ENCODE data around the gene ITGA6. TPM values are rescaled to one million over a fixed set of nuclear protein-coding genes. Genes with fewer than 3 reads are reported as not detected.
"Not testable (repeated sequence)": the region's sequence is repeated elsewhere in the genome, so short reads cannot be mapped to it uniquely, and the experiment has no call there.

The ITGA6 gene
- total RNA-seq, 1 donor from 2014 or later, result 44.7 TPM

DNA sequence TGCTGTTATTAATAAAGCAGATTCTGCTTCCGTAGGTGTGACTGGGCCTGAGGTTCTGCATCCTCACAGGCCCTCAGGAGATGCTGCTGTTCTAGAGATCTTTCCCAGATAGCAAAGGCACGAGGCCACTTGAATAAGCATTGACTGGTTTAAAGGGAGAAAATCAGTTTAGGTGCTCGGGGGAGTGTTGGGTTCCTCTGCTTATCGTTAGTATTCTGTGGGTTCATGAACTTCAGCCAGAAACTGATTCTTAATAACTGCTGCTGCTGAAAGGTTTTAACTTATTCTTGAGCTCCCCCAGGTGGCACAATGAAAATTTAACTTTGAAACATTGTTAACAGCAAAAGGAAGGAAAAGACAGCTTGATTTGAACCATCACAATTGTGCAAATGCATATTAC lies 56.9 kb downstream of the ITGA6 start:
- intact Hi-C loops (cut with DNase I), result no loop called here
- ATAC-seq (no peak), DNase-seq (ENCODE audit: missing footprints) (no peak)

DNA sequence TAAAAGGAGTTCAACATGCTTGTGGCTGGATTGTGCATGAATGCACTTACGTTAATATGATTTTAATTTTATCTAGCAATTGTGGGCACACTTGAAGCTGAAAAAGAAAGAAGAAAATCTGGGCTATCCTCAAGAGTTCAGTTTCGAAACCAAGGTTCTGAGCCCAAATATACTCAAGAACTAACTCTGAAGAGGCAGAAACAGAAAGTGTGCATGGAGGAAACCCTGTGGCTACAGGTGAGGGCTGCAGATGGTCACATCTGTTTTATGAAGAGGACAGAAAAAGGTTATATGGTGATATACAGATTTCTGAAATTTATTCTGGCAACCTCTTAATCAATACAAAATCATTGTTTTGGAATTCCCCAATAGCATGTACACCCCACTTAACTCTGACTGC lies 57.3 kb downstream of the ITGA6 start:
- intact Hi-C loops (cut with DNase I), result no loop called here
- no peak for ATAC-seq
- no peak for DNase-seq (ENCODE audit: missing footprints)

DNA sequence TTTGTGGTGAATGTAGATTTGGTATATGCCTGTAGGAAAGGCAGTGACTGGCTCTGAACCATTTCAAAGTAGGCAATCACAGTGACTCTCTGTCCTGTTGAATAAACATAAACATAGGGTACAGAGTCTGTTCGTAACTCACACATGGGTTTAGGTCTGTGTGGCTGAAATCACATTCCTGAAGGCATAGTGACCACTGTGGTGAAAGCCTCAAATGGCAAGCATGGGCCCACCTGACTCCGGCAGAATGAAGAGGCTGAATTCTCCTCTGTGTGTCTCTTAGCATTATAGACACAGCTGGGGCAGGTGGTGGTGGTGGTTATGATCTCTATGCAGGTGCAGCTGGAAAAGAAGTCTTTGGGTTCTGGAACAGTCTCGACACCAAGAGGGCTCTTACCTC lies 61.2 kb downstream of the ITGA6 start:
- DNase-seq (ENCODE audit: missing footprints) (no peak), ATAC-seq (no peak)
- intact Hi-C loops (cut with DNase I), result no loop called here

DNA sequence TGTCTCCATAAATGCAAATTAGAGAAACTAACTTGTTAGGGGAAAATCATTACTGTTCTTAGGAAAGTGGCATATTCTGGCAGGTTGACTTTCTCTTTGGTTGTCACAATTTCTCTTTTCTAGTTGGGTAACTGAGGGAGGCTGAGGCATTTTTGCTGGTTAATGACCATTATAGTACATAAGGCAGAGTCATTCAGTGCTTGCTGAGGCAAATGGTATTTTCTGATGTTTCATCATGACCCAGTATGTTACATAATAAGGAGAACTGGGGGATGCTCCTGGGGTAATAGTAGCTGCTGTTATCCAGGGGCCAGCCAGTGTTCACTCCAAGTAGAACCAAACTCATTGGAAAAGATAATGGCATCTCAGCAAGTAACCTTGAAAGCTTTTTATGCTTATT lies 62.3 kb downstream of the ITGA6 start:
- ATAC-seq, result no peak
- intact Hi-C loops (cut with DNase I), result no loop called here

DNA sequence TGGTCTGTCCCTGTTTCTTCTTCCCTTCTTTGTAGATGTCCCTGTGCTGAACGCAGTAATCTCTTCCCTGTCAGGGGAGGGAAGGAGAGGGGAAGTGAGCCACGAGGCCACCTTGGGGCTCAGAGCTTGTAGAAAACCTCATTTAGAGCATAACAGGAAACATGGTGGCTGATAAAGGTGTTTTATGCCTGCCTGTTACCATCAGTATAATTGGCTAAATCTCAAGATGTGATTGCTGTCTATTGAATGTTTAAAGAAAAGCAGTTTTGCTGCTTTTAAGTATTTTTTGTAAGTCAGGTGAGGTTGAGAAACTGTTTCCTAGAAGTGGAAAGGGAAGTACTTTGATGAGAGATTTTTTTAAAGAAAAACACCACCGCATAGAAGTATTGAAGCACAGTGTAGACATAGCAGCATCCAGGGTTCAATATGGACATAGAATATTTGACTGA lies 68.8 kb downstream of the ITGA6 start:
- no peak for DNase-seq (ENCODE audit: missing footprints)
- intact Hi-C loops (cut with DNase I), result no loop called here
- no peak for ATAC-seq

More for the DNA sequence above, 62.3 kb downstream of the ITGA6 start:
- no peak for DNase-seq (ENCODE audit: missing footprints)

DNA sequence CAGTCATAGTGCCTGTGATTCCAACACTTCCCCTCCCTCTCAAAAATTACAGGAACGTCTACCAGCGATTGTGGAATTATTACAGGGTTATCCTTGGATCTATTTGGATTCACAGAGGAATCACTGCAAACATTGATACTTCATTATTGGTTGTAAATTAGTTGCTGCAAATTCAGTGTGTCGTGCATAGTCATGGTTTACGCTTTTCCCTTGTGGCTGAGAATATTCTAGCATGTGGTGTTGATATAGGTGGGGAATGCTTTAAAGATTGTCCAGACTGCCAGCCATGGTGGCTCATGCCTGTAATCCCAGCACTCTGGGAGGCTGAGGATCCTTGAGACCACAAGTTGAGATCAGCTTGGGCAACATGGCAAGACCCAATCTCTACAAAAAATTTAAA lies 79.8 kb downstream of the ITGA6 start:
- ATAC-seq (no peak), DNase-seq (ENCODE audit: missing footprints) (no peak)
- intact Hi-C loops (cut with DNase I), result no loop called here

DNA sequence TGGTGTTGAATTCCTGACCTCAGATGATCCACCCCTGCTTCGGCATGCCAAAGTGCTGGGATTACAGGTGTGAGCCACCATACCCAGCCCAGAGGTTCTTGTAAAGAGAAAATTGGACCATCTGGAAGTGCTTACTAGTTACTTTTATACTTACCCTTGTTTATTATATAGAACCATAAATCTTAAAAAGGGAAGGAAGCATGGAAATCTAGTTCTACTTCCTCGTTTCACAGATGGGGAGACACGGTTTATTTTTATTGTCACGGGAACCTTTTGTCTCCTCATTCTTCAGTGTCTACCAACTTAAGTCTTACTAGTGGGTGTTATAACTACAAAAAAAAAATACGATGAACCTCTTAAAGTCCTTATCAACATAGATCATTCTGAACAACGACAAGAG lies 82.7 kb downstream of the ITGA6 start:
- DNase-seq (ENCODE audit: missing footprints) (no peak), ATAC-seq (no peak)
- intact Hi-C loops (cut with DNase I), result no loop called here

DNA sequence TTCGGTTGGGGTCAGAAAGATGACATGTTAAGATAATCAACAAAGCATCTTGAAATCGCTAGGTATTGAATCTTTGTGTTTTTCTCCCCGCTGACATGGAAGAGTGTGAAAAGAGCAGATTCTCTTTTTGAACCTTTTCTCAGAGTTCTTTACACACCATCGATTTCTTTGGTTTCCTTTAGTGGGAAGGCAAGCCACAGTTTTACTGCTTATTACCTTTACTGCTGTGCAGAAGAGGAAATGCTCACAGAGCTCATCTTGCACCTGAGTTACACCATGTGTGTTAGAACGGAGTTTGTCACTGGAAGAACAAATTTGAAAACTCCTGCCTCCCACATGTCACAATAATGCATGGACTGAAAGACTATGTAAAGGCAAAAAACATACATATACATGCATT lies 83.2 kb downstream of the ITGA6 start:
- no peak for DNase-seq (ENCODE audit: missing footprints)
- intact Hi-C loops (cut with DNase I), result no loop called here
- no peak for ATAC-seq

DNA sequence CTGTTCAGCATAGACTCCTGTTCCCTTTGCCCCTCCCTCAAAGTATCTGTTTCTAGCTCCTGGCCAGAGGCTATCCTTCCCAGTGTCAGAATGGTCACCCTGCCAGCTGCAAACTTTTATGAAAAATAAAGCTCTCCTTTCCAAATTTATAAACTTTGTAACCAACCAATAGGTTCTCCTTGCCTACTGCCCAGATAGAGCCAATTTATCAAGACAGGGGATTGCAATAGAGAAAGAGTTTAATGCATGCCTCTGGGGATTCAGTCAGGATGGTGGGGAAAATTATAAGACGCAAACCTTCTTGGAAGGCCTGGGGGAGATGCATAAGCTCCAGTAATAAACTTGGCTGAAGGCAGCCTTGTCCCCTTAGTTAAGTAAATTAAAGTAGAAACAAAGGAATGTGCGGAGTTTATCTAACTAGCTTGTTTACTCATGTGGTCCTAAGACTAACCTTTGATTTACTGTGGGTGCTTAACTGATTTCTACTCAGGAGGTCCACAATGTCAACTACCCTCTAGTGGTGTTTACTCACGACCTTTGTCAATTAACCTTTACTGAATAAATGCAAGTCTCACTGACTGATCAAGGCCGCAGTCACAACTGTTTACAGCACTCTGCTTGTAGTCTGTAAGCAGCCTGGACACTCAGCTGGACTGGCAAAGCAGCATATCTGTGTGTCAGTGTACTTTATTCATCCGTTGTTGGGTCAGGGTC lies 85.6 kb downstream of the ITGA6 start:
- ATAC-seq, result no peak

DNA sequence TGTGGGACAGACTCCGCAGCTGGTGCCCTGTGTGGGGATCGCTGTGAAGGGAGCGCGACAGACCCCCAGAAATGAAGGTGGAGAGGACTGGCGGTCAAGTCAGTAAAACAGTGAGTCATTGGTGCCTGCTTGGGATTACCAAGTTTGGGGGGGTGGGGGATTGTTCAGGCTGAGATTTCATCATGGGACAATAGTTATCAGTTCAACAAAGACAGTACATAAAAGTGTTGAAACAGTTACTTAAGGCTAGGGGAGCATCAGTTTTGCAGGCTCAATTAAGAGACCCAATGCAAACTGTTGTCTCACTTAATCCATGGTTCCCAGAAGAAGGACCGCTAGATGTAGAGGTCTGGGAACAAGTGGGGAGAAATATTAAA lies 86.1 kb downstream of the ITGA6 start:
- DNase-seq (ENCODE audit: missing footprints) (no peak), ATAC-seq (no peak)
- intact Hi-C loops (cut with DNase I), result no loop called here

More for the DNA sequence above, 85.6 kb downstream of the ITGA6 start:
- intact Hi-C loops (cut with DNase I), result no loop called here
- DNase-seq (ENCODE audit: missing footprints), result no peak

DNA sequence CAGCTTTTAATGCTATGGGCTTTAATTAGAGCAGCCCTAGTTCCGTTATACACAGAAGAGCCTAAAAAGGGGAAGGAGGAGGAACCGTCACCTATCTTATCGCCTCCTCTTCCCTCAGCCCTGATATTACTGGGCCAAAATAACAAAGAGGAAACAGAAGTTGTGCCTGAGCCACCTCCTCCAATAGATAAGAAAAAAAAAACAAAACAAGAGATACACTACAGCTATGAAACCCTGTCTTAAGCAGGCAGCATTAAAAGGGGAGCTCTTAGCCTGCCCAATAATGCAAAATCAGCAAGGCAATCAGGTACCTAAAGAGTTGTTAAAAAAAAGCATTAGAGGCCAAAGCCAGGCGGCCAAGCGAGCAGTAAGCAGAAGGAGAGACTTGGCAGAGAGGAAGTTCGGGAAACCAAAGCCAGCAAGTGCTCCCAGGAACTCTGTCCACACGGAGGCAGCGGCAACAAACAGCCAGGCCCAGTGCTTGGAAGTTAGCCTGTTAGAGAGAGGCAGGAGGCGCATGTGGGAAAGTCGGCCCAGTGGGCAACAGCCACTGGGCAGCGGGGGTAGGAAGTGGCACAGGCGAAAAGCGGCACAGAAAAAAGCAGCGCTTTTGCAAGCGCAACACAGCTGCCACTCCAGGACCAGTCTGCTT lies 86.7 kb downstream of the ITGA6 start:
- ATAC-seq (no peak), DNase-seq (ENCODE audit: missing footprints) (peak; percentile 76)

DNA sequence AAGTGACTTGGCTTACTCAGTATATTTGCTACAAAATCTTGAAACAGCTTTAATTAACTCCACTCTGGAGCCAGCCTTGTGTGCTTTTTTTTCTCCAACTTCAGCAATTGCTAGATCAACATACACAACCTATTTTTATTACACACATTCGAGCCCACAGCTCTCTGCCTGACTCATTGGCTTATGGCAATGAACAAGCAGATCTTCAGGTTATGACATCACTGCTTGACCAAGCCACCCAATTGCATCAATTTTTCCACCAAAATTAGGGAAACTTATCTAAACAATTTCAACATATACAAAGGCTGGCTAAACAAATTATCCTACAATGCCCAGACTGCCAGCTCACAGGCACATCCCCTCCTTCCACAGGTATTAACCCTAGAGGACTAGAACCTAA lies 88.9 kb downstream of the ITGA6 start:
- no peak for ATAC-seq
- DNase-seq (ENCODE audit: missing footprints), result no peak
- intact Hi-C loops (cut with DNase I), result no loop called here

More for the DNA sequence above, 86.7 kb downstream of the ITGA6 start:
- intact Hi-C loops (cut with DNase I), result no loop called here

DNA sequence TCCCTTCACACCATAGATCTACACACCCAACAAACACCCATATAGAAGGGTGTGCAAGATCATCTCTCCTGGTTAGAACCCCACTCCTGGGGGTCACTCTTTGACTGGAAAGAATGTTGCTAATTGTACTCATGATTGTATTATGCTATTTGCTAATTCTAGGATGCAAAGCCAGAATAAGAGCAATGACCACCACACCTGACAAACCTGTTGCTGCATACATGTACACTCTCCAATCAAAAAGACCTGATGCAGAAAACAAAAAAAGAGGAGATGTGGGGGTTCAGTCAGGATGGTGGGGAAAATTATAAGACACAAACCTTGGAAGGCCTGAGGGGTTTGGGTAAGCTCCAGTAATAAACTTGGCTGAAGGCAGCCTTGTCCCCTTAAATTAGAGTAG lies 91.6 kb downstream of the ITGA6 start:
- no peak for DNase-seq (ENCODE audit: missing footprints)
- intact Hi-C loops (cut with DNase I), result no loop called here
- ATAC-seq, result no peak

DNA sequence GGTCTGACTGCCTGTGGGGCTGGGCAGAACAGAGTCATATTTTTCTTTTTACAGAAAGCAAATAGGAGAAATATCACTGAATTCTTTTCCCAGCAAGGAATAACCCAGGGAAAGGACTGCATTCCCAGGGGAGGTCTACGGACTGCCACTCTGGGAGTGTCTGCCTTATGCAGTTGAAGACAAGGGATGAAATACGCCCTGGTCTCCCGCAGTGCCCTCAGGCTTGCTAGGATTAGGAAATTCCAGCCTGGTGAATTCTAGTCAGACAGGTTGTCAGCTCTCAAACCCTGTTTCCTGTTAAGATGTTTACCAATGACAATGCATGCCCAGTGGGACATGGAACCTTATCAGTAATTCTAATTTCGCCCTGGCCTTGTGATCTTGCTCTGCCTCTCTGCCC lies 98.2 kb downstream of the ITGA6 start:
- ATAC-seq (no peak), DNase-seq (ENCODE audit: missing footprints) (no peak)
- intact Hi-C loops (cut with DNase I), result no loop called here

DNA sequence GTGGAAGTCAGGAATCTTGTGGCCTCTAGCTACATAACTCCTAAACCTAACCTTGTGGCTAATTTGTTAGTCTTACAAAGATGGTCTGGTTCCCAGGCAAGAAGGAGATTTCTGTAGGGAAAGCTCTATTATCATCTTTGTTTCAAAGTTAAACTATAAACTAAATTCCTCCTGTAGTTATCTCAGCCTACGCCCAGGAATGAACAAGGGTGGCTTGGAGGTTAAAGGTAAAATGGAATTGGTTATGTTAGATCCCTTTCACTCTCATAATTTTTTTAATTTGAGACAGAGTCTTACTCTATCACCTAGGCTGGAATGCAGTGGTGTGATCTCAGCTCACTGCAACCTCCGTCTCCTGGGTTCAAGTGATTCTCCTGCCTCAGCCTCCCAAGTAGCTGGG lies 103.9 kb downstream of the ITGA6 start:
- no peak for DNase-seq (ENCODE audit: missing footprints)
- ATAC-seq, result no peak
- intact Hi-C loops (cut with DNase I), result no loop called here

DNA sequence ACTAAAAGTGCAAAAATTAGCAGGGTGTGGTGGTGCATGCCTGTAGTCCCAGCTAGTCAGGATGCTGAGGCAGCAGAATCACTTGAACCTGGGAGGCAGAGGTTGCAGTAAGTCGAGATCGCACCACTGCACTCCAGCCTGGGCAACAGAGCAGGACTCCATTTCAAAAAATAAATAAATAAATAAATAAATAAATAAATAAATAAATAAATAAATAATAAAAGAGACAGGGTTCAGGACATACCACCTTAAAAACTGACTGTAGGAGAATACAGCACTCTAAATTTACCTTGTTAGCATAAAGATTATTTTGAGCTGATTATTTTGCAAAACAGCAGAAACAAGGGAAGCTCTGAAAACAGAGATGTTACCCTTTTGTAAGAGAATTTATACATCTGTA lies 105.1 kb downstream of the ITGA6 start:
- intact Hi-C loops (cut with DNase I), result not testable (repeated sequence)

DNA sequence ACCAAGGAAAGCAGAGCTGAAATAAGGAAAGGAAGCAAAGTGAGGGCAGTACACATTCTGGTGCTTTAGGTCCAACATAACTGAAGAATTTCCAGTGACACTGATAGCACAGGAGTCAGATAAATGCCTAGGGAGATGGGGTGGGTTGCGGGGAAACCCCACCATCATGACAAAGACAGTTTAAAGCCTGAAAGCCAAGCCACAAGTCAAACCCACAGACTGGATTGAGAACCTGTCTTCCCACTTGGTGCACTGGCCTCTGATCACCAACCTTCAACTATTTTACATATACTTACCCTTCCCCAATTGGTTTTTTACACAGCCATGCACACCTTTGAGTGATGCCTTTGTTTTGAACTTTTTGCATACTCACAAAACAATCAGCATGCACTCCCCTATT lies 106.3 kb downstream of the ITGA6 start:
- intact Hi-C loops (cut with DNase I), result no loop called here
- ATAC-seq, result no peak

More for the DNA sequence above, 105.1 kb downstream of the ITGA6 start:
- ATAC-seq; DNase-seq (ENCODE audit: missing footprints): not testable (repeated sequence)

DNA sequence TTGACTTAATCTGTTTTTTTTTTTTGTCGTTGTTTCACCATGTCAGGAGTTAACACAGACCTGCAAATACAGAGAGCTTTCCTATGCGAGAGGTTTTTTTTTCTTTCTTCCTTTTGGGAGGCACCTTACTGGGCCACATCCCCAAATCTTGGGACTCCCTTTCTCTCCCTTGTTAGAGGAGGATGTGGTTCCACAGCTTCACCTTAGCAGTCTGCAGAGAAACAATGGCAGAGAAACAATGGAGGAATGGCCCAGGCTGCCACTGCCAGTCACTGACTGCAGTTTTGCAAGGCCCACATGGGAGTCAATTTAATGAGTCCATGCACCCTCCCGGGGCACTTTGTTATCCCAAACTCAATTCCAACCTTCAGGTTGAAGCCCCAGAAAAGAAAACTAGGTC lies 107.7 kb downstream of the ITGA6 start:
- DNase-seq (ENCODE audit: missing footprints) (no peak), ATAC-seq (no peak)
- intact Hi-C loops (cut with DNase I), result no loop called here

More for the DNA sequence above, 106.3 kb downstream of the ITGA6 start:
- DNase-seq (ENCODE audit: missing footprints), result no peak

DNA sequence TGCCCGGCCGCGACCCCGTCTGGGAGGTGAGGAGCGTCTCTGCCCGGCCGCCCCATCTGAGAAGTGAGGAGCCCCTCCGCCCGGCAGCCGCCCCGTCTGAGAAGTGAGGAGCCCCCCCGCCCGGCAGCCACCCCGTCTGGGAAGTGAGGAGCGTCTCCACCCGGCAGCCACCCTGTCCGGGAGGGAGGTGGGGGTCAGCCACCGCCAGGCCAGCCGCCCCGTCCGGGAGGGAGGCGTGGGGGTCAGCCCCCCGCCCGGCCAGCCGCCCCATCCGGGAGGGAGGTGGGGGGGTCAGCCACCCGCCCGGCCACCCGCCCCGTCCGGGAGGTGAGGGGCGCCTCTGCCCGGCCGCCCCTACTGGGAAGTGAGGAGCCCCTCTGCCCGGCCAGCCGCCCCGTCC lies 110.5 kb downstream of the ITGA6 start:
- DNase-seq (ENCODE audit: missing footprints); intact Hi-C loops (cut with DNase I); ATAC-seq: not testable (repeated sequence)

DNA sequence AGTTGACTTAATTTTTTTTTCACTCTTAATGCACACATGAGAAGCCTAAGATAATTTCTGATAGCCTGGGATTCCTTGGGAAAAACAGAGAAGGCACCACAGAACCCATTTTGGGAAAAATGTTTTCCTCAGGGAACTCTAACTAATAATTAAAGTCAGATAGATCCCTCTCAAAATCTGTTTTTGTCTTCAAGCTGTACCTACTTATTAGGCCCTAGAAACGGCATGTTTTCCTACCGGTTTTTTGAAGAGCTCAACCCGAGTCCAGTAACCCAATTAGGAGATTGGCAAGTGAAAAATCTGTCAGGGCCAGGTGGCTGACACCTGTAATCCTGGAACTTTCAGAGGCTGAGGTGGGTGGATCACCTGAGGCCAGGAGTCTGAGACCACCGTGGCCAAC lies 112.4 kb downstream of the ITGA6 start:
- ATAC-seq (no peak), DNase-seq (ENCODE audit: missing footprints) (no peak)
- intact Hi-C loops (cut with DNase I), result no loop called here

DNA sequence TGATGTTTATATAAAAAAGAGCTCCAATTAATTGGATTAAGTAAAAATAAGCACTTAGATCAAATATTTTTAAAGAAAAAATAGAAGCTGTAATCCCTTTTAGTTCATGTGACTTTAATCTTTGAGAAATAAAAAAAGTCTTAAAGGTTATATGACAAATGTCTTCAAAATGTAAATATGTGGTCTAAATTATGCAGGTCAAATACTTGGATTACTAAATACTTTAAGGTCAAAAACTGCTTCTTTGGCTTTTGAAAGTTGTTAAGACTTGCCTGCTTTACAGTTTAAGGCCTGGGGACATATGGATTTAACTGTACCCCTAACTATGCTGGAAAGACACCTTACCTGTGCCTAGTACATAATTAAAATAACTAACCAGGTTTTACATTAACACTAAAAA lies 113.0 kb downstream of the ITGA6 start:
- ATAC-seq (no peak), DNase-seq (ENCODE audit: missing footprints) (no peak)
- intact Hi-C loops (cut with DNase I), result no loop called here
